Osteoblast (primary cell): ENCODE results near the gene WWOX. TPM values are rescaled to one million over a fixed set of nuclear protein-coding genes. Genes with fewer than 3 reads are reported as not detected.

ENCODE experiments used
- DNase-seq: peaks from one replicate; pipeline ENCODE4 v3.0.0; 2011; ENCODE audit warnings: low spot score, mixed read lengths; ENCODE audit not compliant: insufficient read length; ENCODE audit errors: missing footprints
- H2AFZ ChIP-seq: 2 replicates; pipeline ENCODE4 v1.6.0; 2011; ENCODE audit warnings: mild to moderate bottlenecking, low read length
- H3K27ac ChIP-seq: 2 replicates; pipeline ENCODE4 v1.5.1; 2011; ENCODE audit warnings: mild to moderate bottlenecking, low read depth, low read length, moderate library complexity
- H3K27me3 ChIP-seq: 2 replicates; pipeline ENCODE4 v1.6.0; 2012; ENCODE audit warnings: mild to moderate bottlenecking, control low read depth, inconsistent platforms, low read length, moderate library complexity; ENCODE audit not compliant: insufficient read depth
- H3K36me3 ChIP-seq: 2 replicates; pipeline ENCODE4 v1.5.1; 2011; ENCODE audit warnings: mild to moderate bottlenecking, low read length, control low read depth, moderate library complexity; ENCODE audit not compliant: insufficient read depth
- H3K4me1 ChIP-seq: 2 replicates; pipeline ENCODE4 v1.5.1; 2011; ENCODE audit warnings: mild to moderate bottlenecking, low read length, control low read depth, moderate library complexity; ENCODE audit not compliant: insufficient read depth
- H3K4me2 ChIP-seq: 2 replicates; pipeline ENCODE4 v1.6.0; 2011; ENCODE audit warnings: mild to moderate bottlenecking, low read length; ENCODE audit not compliant: insufficient read depth
- H3K4me3 ChIP-seq: fragments of 200-600 bp; sonication (generic); 3 replicates; pipeline ENCODE4 v1.5.1; 2012; ENCODE audit warnings: mild to moderate bottlenecking, low read length, inconsistent platforms; ENCODE audit not compliant: insufficient read depth
- H3K79me2 ChIP-seq: 2 replicates; pipeline ENCODE4 v1.6.0; 2012; ENCODE audit warnings: mild to moderate bottlenecking, low read length, control low read depth, inconsistent platforms; ENCODE audit not compliant: insufficient read depth
- H3K9me3 ChIP-seq: 2 replicates; pipeline ENCODE4 v1.5.1; 2011; ENCODE audit warnings: low read depth, low read length, control low read depth
- H4K20me1 ChIP-seq: 2 replicates; pipeline ENCODE4 v1.6.0; 2012; ENCODE audit warnings: mild to moderate bottlenecking, low read length, control low read depth; ENCODE audit not compliant: insufficient read depth
- small RNA-seq: library from RNA; depleted of rRNA; stranded (forward); fragments of <200 nt; gene quantifications from one replicate; pipeline ENCODE3, GENCODE V24; 2012
- total RNA-seq: library from RNA; depleted of rRNA; stranded (reverse); fragments of >200 nt; gene quantifications from 2 replicates; pipeline ENCODE4 v1.2.3, GENCODE V29; 2012
- TF ChIP-seq, protein P1 (sequence below): IDR thresholded peaks from 2 replicates; pipeline ENCODE4 v1.5.1; 2011; ENCODE audit warnings: mild to moderate bottlenecking, low read depth, low read length, moderate library complexity; ENCODE audit errors: extremely low read depth

Gene WWOX
- total RNA-seq, 1 donor, result 23.9 TPM

DNA sequence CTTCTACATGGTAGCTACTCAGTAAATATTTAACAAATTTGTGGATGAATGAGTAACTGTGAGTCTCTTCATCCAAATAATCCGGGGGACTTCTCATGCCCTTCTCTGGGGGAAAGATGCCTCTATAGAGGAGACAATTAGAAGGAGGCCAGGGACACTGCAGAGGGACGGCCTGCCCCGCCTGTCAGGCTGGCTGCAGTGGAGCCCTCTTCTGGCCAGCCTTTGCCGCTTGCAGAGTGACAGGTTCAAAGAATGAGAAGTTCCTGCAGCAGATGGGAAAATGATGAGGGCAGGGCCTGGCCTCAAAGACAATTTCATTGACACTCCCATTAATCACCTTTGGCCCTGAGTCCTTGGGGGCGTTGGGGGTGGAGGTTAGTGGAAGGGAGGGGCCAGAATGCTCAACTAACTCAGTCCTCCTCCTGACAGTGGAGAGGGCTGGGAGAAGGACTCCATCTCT lies 1162.1 kb downstream of the WWOX start:
- H3K4me3 ChIP-seq, result no peak overlapping the region
- no peaks in the 10 kb centered on the region for H3K36me3 ChIP-seq
- H3K4me1 ChIP-seq, result no peaks in the 10 kb centered on the region
- H3K9me3 ChIP-seq, result no peaks in the 10 kb centered on the region
- H2AFZ ChIP-seq, result no peak overlapping the region
- TF ChIP-seq, protein P1, sequence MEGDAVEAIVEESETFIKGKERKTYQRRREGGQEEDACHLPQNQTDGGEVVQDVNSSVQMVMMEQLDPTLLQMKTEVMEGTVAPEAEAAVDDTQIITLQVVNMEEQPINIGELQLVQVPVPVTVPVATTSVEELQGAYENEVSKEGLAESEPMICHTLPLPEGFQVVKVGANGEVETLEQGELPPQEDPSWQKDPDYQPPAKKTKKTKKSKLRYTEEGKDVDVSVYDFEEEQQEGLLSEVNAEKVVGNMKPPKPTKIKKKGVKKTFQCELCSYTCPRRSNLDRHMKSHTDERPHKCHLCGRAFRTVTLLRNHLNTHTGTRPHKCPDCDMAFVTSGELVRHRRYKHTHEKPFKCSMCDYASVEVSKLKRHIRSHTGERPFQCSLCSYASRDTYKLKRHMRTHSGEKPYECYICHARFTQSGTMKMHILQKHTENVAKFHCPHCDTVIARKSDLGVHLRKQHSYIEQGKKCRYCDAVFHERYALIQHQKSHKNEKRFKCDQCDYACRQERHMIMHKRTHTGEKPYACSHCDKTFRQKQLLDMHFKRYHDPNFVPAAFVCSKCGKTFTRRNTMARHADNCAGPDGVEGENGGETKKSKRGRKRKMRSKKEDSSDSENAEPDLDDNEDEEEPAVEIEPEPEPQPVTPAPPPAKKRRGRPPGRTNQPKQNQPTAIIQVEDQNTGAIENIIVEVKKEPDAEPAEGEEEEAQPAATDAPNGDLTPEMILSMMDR, result no peak
- no peak overlapping the region for H3K4me2 ChIP-seq
- H3K27me3 ChIP-seq, result no peaks in the 10 kb centered on the region
- no peaks in the 10 kb centered on the region for H4K20me1 ChIP-seq
- H3K27ac ChIP-seq, result no peak overlapping the region
- no peaks in the 10 kb centered on the region for H3K79me2 ChIP-seq
- no peak for DNase-seq

DNA sequence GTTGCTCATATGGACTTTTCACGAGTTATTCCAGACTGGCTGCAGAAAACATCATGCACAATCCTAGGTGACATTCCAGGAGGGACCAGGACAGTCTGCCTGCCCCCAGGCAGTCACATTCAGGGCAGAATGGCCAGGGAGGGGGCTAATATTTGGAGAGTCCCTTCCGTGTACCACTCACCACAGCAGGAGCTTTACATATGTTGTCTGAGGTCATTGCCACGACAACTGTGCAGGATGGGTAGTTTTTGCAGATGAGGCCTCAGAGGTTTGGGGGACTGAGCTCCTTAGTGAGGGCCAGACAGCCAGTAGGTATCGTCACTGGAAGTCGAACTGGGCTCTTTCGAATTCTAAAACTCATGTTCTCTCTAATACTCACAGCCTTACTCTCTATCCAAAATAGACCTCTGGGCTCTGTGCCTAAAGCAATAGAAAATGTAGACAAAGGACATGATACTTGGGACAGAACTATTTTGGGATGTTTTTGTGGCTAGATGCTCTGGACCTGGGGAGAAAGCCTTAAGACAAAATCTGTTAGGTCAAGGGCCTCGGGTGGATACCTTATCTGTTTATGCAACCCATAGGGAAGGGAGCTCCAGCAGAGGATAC lies 1162.6 kb downstream of the WWOX start:
- TF ChIP-seq, protein P1, result no peak
- Histone ChIP-seq H3K4me2 (no peak overlapping the region), H3K9me3 (no peaks in the 10 kb centered on the region), H3K4me1 (no peaks in the 10 kb centered on the region), H3K4me3 (no peak overlapping the region), H3K79me2 (no peaks in the 10 kb centered on the region), H3K27ac (no peak overlapping the region), H3K36me3 (no peaks in the 10 kb centered on the region), H2AFZ (no peak overlapping the region), H4K20me1 (no peaks in the 10 kb centered on the region), H3K27me3 (no peaks in the 10 kb centered on the region)
- DNase-seq, result no peak

Small RNA genes lying within 50 kb of the gene (small RNA-seq; reads per million reads assigned to genes)
- gene AC027279.3, result not detected

Other genes with a start within 250 kb of the WWOX start
- gene CLEC3A, start 77.1 kb upstream of the WWOX start, total RNA-seq, result not detected in 2 replicates